Measurements from ENCODE around the gene MT1A.

MT1A gene

GRCh38 chr16:56616608-56617211 lies 21.8 kb upstream of the MT1A start:
- Histone ChIP-seq H3K4me1 (ENCODE audit: insufficient read depth, low read length) (no peaks in the 10 kb centered on the region), H3K9ac (ENCODE audit: low read depth, low read length) (no peak overlapping the region), H3K9me3 (ENCODE audit: insufficient read depth, low read length, severe bottlenecking) (no peaks in the 10 kb centered on the region), H2AFZ (ENCODE audit: low read depth, low read length) (no peak overlapping the region), H4K20me1 (ENCODE audit: insufficient read depth, low read length) (no peaks in the 10 kb centered on the region), H3K36me3 (ENCODE audit: insufficient read depth, low read length) (no peaks in the 10 kb centered on the region), H3K27ac (ENCODE audit: low read length) (no peak overlapping the region), H3K27me3 (ENCODE audit: insufficient read depth, low read length, poor library complexity) (peaks cover 7% of the 10 kb centered on the region), H3K4me2 (ENCODE audit: insufficient read depth, low read length) (no peak overlapping the region), H3K79me2 (ENCODE audit: insufficient read depth, low read length) (no peaks in the 10 kb centered on the region), H3K4me3 (ENCODE audit: low read depth in 1 of 2, low read length in 2 of 2) (no peak overlapping the region)
- no peak for ATAC-seq (ENCODE audit: insufficient read depth, low read depth)
- TF ChIP-seq CTCF (IDR thresholded peaks at IDR 0.05; ENCODE audit: borderline replicate concordance, extremely low read depth, low read length, poor library complexity, severe bottlenecking) (no peak), EZH2 (IDR thresholded peaks at IDR 0.05; ENCODE audit: borderline replicate concordance, low read depth, low read length, severe bottlenecking) (no peak)
- no peak for DNase-seq

GRCh38 chr16:56617212-56618085 lies 21.0 kb upstream of the MT1A start:
- Histone ChIP-seq H3K4me1 (ENCODE audit: insufficient read depth, low read length) (no peaks in the 10 kb centered on the region), H3K4me2 (ENCODE audit: insufficient read depth, low read length) (no peak overlapping the region), H4K20me1 (ENCODE audit: insufficient read depth, low read length) (no peaks in the 10 kb centered on the region), H2AFZ (ENCODE audit: low read depth, low read length) (no peak overlapping the region), H3K79me2 (ENCODE audit: insufficient read depth, low read length) (no peaks in the 10 kb centered on the region), H3K27ac (ENCODE audit: low read length) (no peak overlapping the region), H3K27me3 (ENCODE audit: insufficient read depth, low read length, poor library complexity) (peaks cover 7% of the 10 kb centered on the region), H3K9me3 (ENCODE audit: insufficient read depth, low read length, severe bottlenecking) (no peaks in the 10 kb centered on the region), H3K9ac (ENCODE audit: low read depth, low read length) (no peak overlapping the region), H3K36me3 (ENCODE audit: insufficient read depth, low read length) (no peaks in the 10 kb centered on the region), H3K4me3 (ENCODE audit: low read depth in 1 of 2, low read length in 2 of 2) (no peak overlapping the region)
- DNase-seq, result no peak
- no peak for ATAC-seq (ENCODE audit: insufficient read depth, low read depth)
- TF ChIP-seq EZH2 (IDR thresholded peaks at IDR 0.05; ENCODE audit: borderline replicate concordance, low read depth, low read length, severe bottlenecking), result no peak
- TF ChIP-seq CTCF (IDR thresholded peaks at IDR 0.05; ENCODE audit: borderline replicate concordance, extremely low read depth, low read length, poor library complexity, severe bottlenecking), result no peak

- H3K9me3 ChIP-seq (ENCODE audit: insufficient read depth, low read length, severe bottlenecking), result no peaks in the 10 kb centered on the region
- no peak overlapping the region for H3K4me3 ChIP-seq (ENCODE audit: low read depth in 1 of 2, low read length in 2 of 2)
- TF ChIP-seq CTCF (IDR thresholded peaks at IDR 0.05; ENCODE audit: borderline replicate concordance, extremely low read depth, low read length, poor library complexity, severe bottlenecking), result no peak
- TF ChIP-seq EZH2 (IDR thresholded peaks at IDR 0.05; ENCODE audit: borderline replicate concordance, low read depth, low read length, severe bottlenecking), result no peak
- no peaks in the 10 kb centered on the region for H4K20me1 ChIP-seq (ENCODE audit: insufficient read depth, low read length)
- peaks cover 7% of the 10 kb centered on the region for H3K27me3 ChIP-seq (ENCODE audit: insufficient read depth, low read length, poor library complexity)
- H3K4me1 ChIP-seq (ENCODE audit: insufficient read depth, low read length), result no peaks in the 10 kb centered on the region
- ATAC-seq (ENCODE audit: insufficient read depth, low read depth) (no peak), DNase-seq (no peak)
- H3K36me3 ChIP-seq (ENCODE audit: insufficient read depth, low read length), result no peaks in the 10 kb centered on the region
- no peak overlapping the region for H3K9ac ChIP-seq (ENCODE audit: low read depth, low read length)
- H3K27ac ChIP-seq (ENCODE audit: low read length), result no peak overlapping the region
- H3K4me2 ChIP-seq (ENCODE audit: insufficient read depth, low read length), result no peak overlapping the region
- H2AFZ ChIP-seq (ENCODE audit: low read depth, low read length), result no peak overlapping the region
- no peaks in the 10 kb centered on the region for H3K79me2 ChIP-seq (ENCODE audit: insufficient read depth, low read length)
These were observed 20.3 kb upstream of the MT1A start for GRCh38 chr16:56618138-56618537.
